Heart left ventricle (tissue), 16 donors: ENCODE measurements around the gene RHD. TPM values are rescaled to one million over a fixed set of nuclear protein-coding genes. Genes with fewer than 3 reads are reported as not detected.
"Not testable (repeated sequence)": the region's sequence is repeated elsewhere in the genome, so short reads cannot be mapped to it uniquely, and the experiment has no call there.

Source experiments
- ATAC-seq, 4 donors: fragments of 200-7000 bp; cut with Tn5 transposase; one replicate each; pipeline ENCODE4 v1.9.1; 2020 to 2022; ENCODE audit warnings: moderate library complexity in 4 of 4, mild to moderate bottlenecking in 3 of 4, moderate number of reproducible peaks in 1 of 4
- DNase-seq, 5 donors: peaks; one replicate each; pipeline ENCODE4 v3.0.0-alpha.2; 2020
- H3K27ac ChIP-seq, 12 donors: fragments of 200-600 bp; sonication (generic) in 4 of 12; one replicate each; pipeline versions ENCODE4 v1.5.0 to v1.8.0; 2016 to 2022; ENCODE audit warnings: mild to moderate bottlenecking in 2 of 12
- H3K27me3 ChIP-seq, 9 donors: fragments of 200-600 bp; sonication (generic) in 2 of 9; one replicate each; pipeline versions ENCODE4 v1.5.1 to v1.8.0; 2016 to 2022; ENCODE audit warnings: mild to moderate bottlenecking in 3 of 9
- H3K36me3 ChIP-seq, 9 donors: fragments of 200-600 bp; sonication (generic) in 2 of 9; one replicate each; pipeline versions ENCODE4 v1.5.0 to v1.8.0; 2018 to 2022; ENCODE audit warnings: mild to moderate bottlenecking in 2 of 9
- H3K4me1 ChIP-seq, 12 donors: fragments of 200-600 bp; sonication (generic) in 4 of 12; one replicate each; pipeline versions ENCODE4 v1.5.0 to v1.8.0; 2016 to 2022; ENCODE audit warnings: mild to moderate bottlenecking in 3 of 12
- H3K4me3 ChIP-seq, 12 donors: fragments of 200-600 bp; sonication (generic) in 4 of 12; one replicate each; pipeline versions ENCODE4 v1.5.0 to v1.8.0; 2017 to 2022; ENCODE audit warnings: mild to moderate bottlenecking in 9 of 12, moderate library complexity in 4 of 12
- H3K9me3 ChIP-seq, 12 donors: fragments of 200-600 bp; sonication (generic) in 4 of 12; one replicate each; pipeline versions ENCODE4 v1.5.0 to v1.8.0; 2016 to 2022; ENCODE audit warnings: mild to moderate bottlenecking in 1 of 12
- CTCF ChIP-seq, 12 donors: fragments of 200-600 bp; sonication (generic) in 4 of 12; IDR thresholded peaks; one replicate each; pipeline versions ENCODE4 v1.5.0 to v1.8.0; 2018 to 2022; ENCODE audit warnings: antibody characterized with exemption in 12 of 12, mild to moderate bottlenecking in 5 of 12
- POLR2A ChIP-seq, 2 donors: fragments of 450-650 bp; IDR thresholded peaks; one replicate each; pipeline ENCODE4 v1.6.1; 2017; ENCODE audit warnings: antibody characterized with exemption in 2 of 2, mild to moderate bottlenecking in 2 of 2, moderate library complexity in 2 of 2
- WGBS, 4 donors: extraction: QIAGEN DNeasy Blood & Tissue Kit in 2 of 4; methylation state at CpG; one replicate each; pipeline versions ENCODE4 v1.1.5 to v1.1.7; 2013 to 2018; 5-methylcytosine and 5-hydroxymethylcytosine counted together
- intact Hi-C, 10 donors: fragments of 100-400 bp; cut with DNase I; formaldehyde crosslinking; loops; one replicate each; pipeline versions ENCODE4 v1.11.1 to v1.14.2; 2022
- polyA plus RNA-seq, 2 donors: library from polyadenylated mRNA; stranded (reverse); fragments of 200-250 nt; gene quantifications; one replicate each; pipeline ENCODE4 v1.2.3, GENCODE V29; 2013
- total RNA-seq, 9 donors: library from RNA; depleted of rRNA in 2 of 9; stranded (reverse); fragments of >200 nt in 2 of 9; fragmentation: NEBNext Ultra II Directional in 3 of 9; extraction: Animal tissue kit (Norgen Biotek cat#: 25700) in 3 of 9; gene quantifications; one replicate each; pipeline versions ENCODE4 v1.1.0 to v1.2.4, GENCODE V29; 2016 to 2023
- donor health status: ischemic (EF 13 %, LVEDD 7.1; RV severe dilation, severe dysfunction).
- donor health status: healthy with polysubstance abuse.
- donor health status: DM: no; HTN: yes; CAD: no.
- donor health status: DM: no; HTN: no; CAD: no.
- donor health status: ischemic (EF 25% LVEDD 6.9; RV normal size, moderate dysfunction).
- donor health status: ischemic (EF 25% LVEDD 5.7; RV mildly dilated, moderate dysfunction).
- donor health status: healthy.
- donor health status: DM: yes; HTN: yes; CAD: no.
- donor health status: ischemic (EF 35%, LVEDD 5.7; RV mildly dilated, moderate dysfunction).
- donor health status: nonischemic (EF 11% LVEDD 7.7; RV severe dilation, severe dysfunction).
- donor health status: DM: yes; HTN: yes; CAD: no.
- donor health status: PGD.
- donor health status: ischemic (EF 29% LVEDD 5.4; RV normal size, mild dysfunction).
- donor health status: nonischemic (EF 23%, LVEDD 6.1; RV moderate dilation, normal function).

RHD gene
- total and polyA plus RNA-seq, 11 donors: not detected

- H3K9me3 ChIP-seq: no peaks in the 10 kb centered on the region
- WGBS, 4 donors: 94 to 97% (median 94%) methylated on average over 5 of the region's 5 CpGs
- TF ChIP-seq POLR2A (IDR thresholded peaks at IDR 0.05) (no peak), CTCF (IDR thresholded peaks at IDR 0.05) (no peak)
- H3K36me3 ChIP-seq: peaks cover 0 to 4% (median 0%) of the 10 kb centered on the region in 9 donors
- intact Hi-C loops: no loop called here
- ATAC-seq (no peak), DNase-seq (no peak)
- peaks cover 0 to 11% (median 2%) of the 10 kb centered on the region in 12 donors for H3K4me1 ChIP-seq
- no peak overlapping the region for H3K27ac ChIP-seq
- H3K4me3 ChIP-seq: no peak overlapping the region
- H3K27me3 ChIP-seq: no peaks in the 10 kb centered on the region
These were observed 15.7 kb upstream of the RHD start for GRCh38 chr1:25256578-25256965.

- Histone ChIP-seq H3K27ac (no peak overlapping the region), H3K36me3 (peaks cover 0 to 1% (median under 1%) of the 10 kb centered on the region in 9 donors), H3K4me1 (peaks cover 0 to 11% (median 2%) of the 10 kb centered on the region in 12 donors), H3K9me3 (no peaks in the 10 kb centered on the region), H3K27me3 (no peaks in the 10 kb centered on the region), H3K4me3 (no peak overlapping the region)
- TF ChIP-seq CTCF (IDR thresholded peaks at IDR 0.05) (no peak), POLR2A (IDR thresholded peaks at IDR 0.05) (no peak)
- 51 to 64% (median 54%) methylated on average over 1 of the region's 1 CpG for WGBS, 4 donors
- intact Hi-C loops: no loop called here
- no peak for DNase-seq
- ATAC-seq: no peak
These were observed 15.1 kb upstream of the RHD start for GRCh38 chr1:25257196-25257595.

- peaks cover 0 to 11% (median 2%) of the 10 kb centered on the region in 12 donors for H3K4me1 ChIP-seq
- intact Hi-C loops, DNase-seq, H3K27ac ChIP-seq, H3K27me3 ChIP-seq, H3K4me3 ChIP-seq, H3K9me3 ChIP-seq, H3K36me3 ChIP-seq: not testable (repeated sequence)
- WGBS, 4 donors: 47 to 62% (median 50%) methylated on average over 5 to 7 of the region's 7 CpGs
- peak in 3 of 12 donors; percentile 9 to 27 (median 9) for TF ChIP-seq CTCF (IDR thresholded peaks at IDR 0.05)
- ATAC-seq: peak in 3 of 4 donors; percentile 28 to 63 (median 42)
These were observed 12.5 kb upstream of the RHD start for GRCh38 chr1:25259813-25260212.

- H3K4me3 ChIP-seq, H3K36me3 ChIP-seq, DNase-seq, ATAC-seq, H3K9me3 ChIP-seq, H3K27me3 ChIP-seq, intact Hi-C loops, H3K27ac ChIP-seq: not testable (repeated sequence)
- peaks cover 0 to 11% (median 2%) of the 10 kb centered on the region in 12 donors for H3K4me1 ChIP-seq
- WGBS, 4 donors: 80 to 85% (median 82%) methylated on average over 3 of the region's 3 CpGs
These were observed 12.0 kb upstream of the RHD start for GRCh38 chr1:25260336-25260735.
